ENCODE results near the gene AOPEP. TPM values are rescaled to one million over a fixed set of nuclear protein-coding genes. Genes with fewer than 3 reads are reported as not detected.

Gene AOPEP
- total and polyA plus RNA-seq, 2 of the 13 experiments (the other 11 are each of a cell fraction or from before 2014, with no cell fraction given) = 22.2 to 41.6 TPM

DNA sequence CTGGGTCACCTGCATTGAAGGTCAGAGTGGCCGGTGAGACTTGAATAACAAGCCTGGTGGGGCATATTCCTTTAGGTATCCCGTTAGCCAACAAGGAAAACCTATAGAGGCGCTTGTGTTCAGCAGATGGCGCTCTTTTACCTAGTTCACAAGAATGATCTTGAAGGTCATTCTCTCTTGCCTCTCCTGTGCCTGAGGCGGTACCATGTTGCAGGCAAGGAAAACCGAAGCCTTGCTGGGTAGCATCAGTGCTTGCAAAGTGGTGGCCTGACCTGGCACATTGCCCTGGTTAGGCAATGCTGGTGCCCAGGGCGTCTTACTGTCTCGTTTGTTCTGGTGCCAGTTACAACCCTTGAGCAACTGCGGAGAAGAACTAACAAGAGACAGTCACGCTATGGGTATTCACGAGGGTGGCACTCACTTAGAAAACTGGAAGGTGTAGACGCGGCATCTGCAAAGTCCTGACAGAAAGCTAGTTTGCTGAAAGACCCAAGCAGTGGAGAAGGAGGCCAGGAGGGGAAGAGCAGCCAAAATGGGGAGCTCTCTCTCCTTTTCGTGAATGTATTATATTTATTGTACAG lies 56.7 kb downstream of the AOPEP start:
- POLR2A ChIA-PET = no interaction called here
- DNase-seq (ENCODE audit: low spot score) = peak; percentile 75
- H3K36me3 ChIP-seq (replicated peaks in 1 of 2; ENCODE audit: control insufficient read depth in 1 of 2, insufficient read depth in 2 of 2, low read length in 2 of 2) = no peaks in the 10 kb centered on the region
- H4K20me1 ChIP-seq (ENCODE audit: insufficient read depth, low read length) = no peaks in the 10 kb centered on the region
- H3K27ac ChIP-seq (ENCODE audit: extremely low read length, insufficient read depth, low read length) = no peak overlapping the region
- no TSS peak for BruUV-seq (replicated peaks)
- FAIRE-seq = peak; percentile 91
- H3K4me3 ChIP-seq (replicated peaks in 1 of 3; ENCODE audit: insufficient read depth in 1 of 3, low read depth in 2 of 3, low read length in 3 of 3) = no peak overlapping the region
- H3K79me2 ChIP-seq (ENCODE audit: insufficient read depth, low read length) = no peaks in the 10 kb centered on the region
- H3K4me2 ChIP-seq (ENCODE audit: low read depth, low read length) = no peak overlapping the region
- no peaks in the 10 kb centered on the region for H3K27me3 ChIP-seq (ENCODE audit: control insufficient read depth in 1 of 2, insufficient read depth in 2 of 2, low read length in 2 of 2)
- H2AFZ ChIP-seq (ENCODE audit: low read length) = peak overlapping the region; percentile 37
- CTCF ChIA-PET (ENCODE audit: low intra/inter-chr PET ratio, low total read pairs) = interaction anchor here (1.0 to 1.2 kb wide), 2 partner anchors 102 to 345 kb away, joined by 3 to 4 read pairs; no protein-coding TSS in a partner anchor
- intact Hi-C loops (cut with micrococcal nuclease; ENCODE audit: unreplicated experiment) = loop anchor here (1.0 to 10.0 kb wide), 6 partner anchors 72 to 348 kb away; no protein-coding TSS in a partner anchor
- ATAC-seq = peak; percentile 86
- H3K9ac ChIP-seq (ENCODE audit: insufficient read depth, low read depth, low read length) = no peak overlapping the region
- no peaks in the 10 kb centered on the region for H3K9me3 ChIP-seq (ENCODE audit: low read length)
- 60% methylated on average over 13 of the region's 14 CpGs for WGBS (ENCODE audit: low lambda C conversion rate)
- peaks cover 29% of the 10 kb centered on the region for H3K4me1 ChIP-seq (ENCODE audit: insufficient read depth, low read length)
- in situ Hi-C loops (cut with HindIII; ENCODE audit: extremely low pct_ligation_motif_present, low pct_unique_long_range_greater_than_20kb) = loop anchor here (10.0 kb wide), 1 partner anchor 132 kb away; no protein-coding TSS in a partner anchor
- TF ChIP-seq SNAPC2 (CRISPR knock-in tag; IDR thresholded peaks at IDR 0.05) (no peak), ATF7 (IDR thresholded peaks at IDR 0.05) (no peak), ATF7 (CRISPR knock-in tag; IDR thresholded peaks at IDR 0.05) (no peak), ZNF724P (CRISPR knock-in tag; IDR thresholded peaks at IDR 0.05; ENCODE audit: borderline replicate concordance) (no peak), SMC3 (IDR thresholded peaks at IDR 0.05; ENCODE audit: low read length) (peak; percentile 98), YEATS2 (CRISPR knock-in tag; IDR thresholded peaks at IDR 0.05; ENCODE audit: borderline replicate concordance) (peak; percentile 27; the same call in 1 of the 2 replicates), TERF1 (CRISPR knock-in tag; IDR thresholded peaks at IDR 0.05) (no peak), ZBTB38 (CRISPR knock-in tag; IDR thresholded peaks at IDR 0.05) (peak; percentile 79; the same call in 1 of the 2 replicates), RARA (CRISPR knock-in tag; IDR thresholded peaks at IDR 0.05) (peak; percentile 17; the same call in 1 of the 2 replicates), PTBP1 (IDR thresholded peaks at IDR 0.05; ENCODE audit: low read depth, low read length, poor library complexity, severe bottlenecking) (no peak), GMEB1 (CRISPR knock-in tag; IDR thresholded peaks at IDR 0.05; ENCODE audit: borderline replicate concordance) (0 out of 2 replicates have a peak, but pooled peaks have one; percentile 28), MED1 (CRISPR knock-in tag; IDR thresholded peaks at IDR 0.05) (peak; percentile 24; the same call in 1 of the 2 replicates), THAP11 (CRISPR knock-in tag; IDR thresholded peaks at IDR 0.05) (0 out of 2 replicates have a peak, but pooled peaks have one; percentile 42), MYC (CRISPR knock-in tag; IDR thresholded peaks at IDR 0.05; ENCODE audit: borderline replicate concordance) (no peak), ZGPAT (CRISPR knock-in tag; IDR thresholded peaks at IDR 0.05) (peak; percentile 44; the same call in 1 of the 2 replicates), MEF2D (CRISPR knock-in tag; IDR thresholded peaks at IDR 0.05) (0 out of 2 replicates have a peak, but pooled peaks have one; percentile 34)
- TF ChIP-seq, protein P1, sequence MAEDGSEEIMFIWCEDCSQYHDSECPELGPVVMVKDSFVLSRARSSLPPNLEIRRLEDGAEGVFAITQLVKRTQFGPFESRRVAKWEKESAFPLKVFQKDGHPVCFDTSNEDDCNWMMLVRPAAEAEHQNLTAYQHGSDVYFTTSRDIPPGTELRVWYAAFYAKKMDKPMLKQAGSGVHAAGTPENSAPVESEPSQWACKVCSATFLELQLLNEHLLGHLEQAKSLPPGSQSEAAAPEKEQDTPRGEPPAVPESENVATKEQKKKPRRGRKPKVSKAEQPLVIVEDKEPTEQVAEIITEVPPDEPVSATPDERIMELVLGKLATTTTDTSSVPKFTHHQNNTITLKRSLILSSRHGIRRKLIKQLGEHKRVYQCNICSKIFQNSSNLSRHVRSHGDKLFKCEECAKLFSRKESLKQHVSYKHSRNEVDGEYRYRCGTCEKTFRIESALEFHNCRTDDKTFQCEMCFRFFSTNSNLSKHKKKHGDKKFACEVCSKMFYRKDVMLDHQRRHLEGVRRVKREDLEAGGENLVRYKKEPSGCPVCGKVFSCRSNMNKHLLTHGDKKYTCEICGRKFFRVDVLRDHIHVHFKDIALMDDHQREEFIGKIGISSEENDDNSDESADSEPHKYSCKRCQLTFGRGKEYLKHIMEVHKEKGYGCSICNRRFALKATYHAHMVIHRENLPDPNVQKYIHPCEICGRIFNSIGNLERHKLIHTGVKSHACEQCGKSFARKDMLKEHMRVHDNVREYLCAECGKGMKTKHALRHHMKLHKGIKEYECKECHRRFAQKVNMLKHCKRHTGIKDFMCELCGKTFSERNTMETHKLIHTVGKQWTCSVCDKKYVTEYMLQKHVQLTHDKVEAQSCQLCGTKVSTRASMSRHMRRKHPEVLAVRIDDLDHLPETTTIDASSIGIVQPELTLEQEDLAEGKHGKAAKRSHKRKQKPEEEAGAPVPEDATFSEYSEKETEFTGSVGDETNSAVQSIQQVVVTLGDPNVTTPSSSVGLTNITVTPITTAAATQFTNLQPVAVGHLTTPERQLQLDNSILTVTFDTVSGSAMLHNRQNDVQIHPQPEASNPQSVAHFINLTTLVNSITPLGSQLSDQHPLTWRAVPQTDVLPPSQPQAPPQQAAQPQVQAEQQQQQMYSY (CRISPR knock-in tag; IDR thresholded peaks at IDR 0.05) = no peak
